Vagina (tissue), 2 donors: Measurements from ENCODE around the gene NUP93.

ENCODE experiments used
- CTCF ChIP-seq, 3 experiments: fragments of 450-650 bp in 2 of 3; fragments of 200-600 bp in 1 of 3; sonication (generic) in 1 of 3; IDR thresholded peaks; one replicate each; pipeline ENCODE4 v1.5.1; 2017 to 2019; ENCODE audit warnings: antibody characterized with exemption in 3 of 3, mild to moderate bottlenecking in 2 of 3, moderate library complexity in 2 of 3
- POLR2A ChIP-seq, 2 donors: fragments of 450-650 bp; IDR thresholded peaks; one replicate each; pipeline ENCODE4 v1.6.1; 2017; ENCODE audit warnings: antibody characterized with exemption in 2 of 2, mild to moderate bottlenecking in 2 of 2, moderate library complexity in 2 of 2
- POLR2AphosphoS5 ChIP-seq, 2 donors: sonication (generic); formaldehyde crosslinking; IDR thresholded peaks; one replicate each; pipeline ENCODE4 v1.9.0; 2017; ENCODE audit warnings: antibody characterized with exemption in 2 of 2, mild to moderate bottlenecking in 2 of 2, low read depth in 1 of 2; ENCODE audit not compliant: insufficient read depth in 1 of 2

DNA sequence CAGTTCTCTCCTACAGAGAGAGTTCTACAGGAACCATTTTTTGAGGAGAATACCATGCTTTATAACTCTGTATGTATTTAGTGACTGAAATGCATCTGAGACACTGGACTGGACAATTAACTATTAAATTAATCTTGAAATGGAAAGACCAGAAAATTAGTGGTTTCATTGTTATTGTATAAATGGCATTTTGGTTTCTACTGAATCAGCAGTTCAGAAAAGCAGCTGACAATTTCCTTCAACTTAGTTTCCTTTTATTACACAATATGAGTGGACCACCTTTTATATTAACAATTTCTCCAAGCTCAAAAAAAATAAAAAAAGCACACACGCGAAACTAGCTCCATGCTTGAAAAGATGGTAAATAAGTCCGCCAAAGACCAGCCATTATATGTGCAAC lies 69.0 kb downstream of the NUP93 start:
- TF ChIP-seq POLR2AphosphoS5 (IDR thresholded peaks at IDR 0.05; ENCODE audit: insufficient read depth in 1 of 2, low read depth in 1 of 2) (no peak), CTCF (IDR thresholded peaks at IDR 0.05) (no peak), POLR2A (IDR thresholded peaks at IDR 0.05) (no peak)
